Kidney (tissue), 14 donors: ENCODE results near the gene PHF19. TPM values are rescaled to one million over a fixed set of nuclear protein-coding genes. Genes with fewer than 3 reads are reported as not detected.

Experiments
- DNase-seq, 5 donors: peaks; one replicate each; pipeline ENCODE4 v3.0.0-alpha.2; 2013 to 2020
- FAIRE-seq: peaks from 2 replicates; lab custom pipeline; 2012; peaks lifted over from hg19 to GRCh38; lab: Jason Lieb, UNC
- H3K27ac ChIP-seq, 2 donors: one replicate each; pipeline ENCODE4 v1.7.0; 2013; ENCODE audit warnings: low read depth in 2 of 2, low read length in 2 of 2, inconsistent platforms in 1 of 2
- H3K27me3 ChIP-seq: one replicate; pipeline ENCODE4 v1.7.1; 2013; ENCODE audit warnings: low read length, inconsistent platforms; ENCODE audit not compliant: control insufficient read depth, insufficient read depth
- H3K36me3 ChIP-seq, 3 donors: one replicate each; pipeline versions ENCODE4 v1.7.0 to v1.7.1; 2013; ENCODE audit warnings: low read length in 3 of 3, control low read depth in 1 of 3, inconsistent platforms in 1 of 3; ENCODE audit not compliant: insufficient read depth in 3 of 3, control insufficient read depth in 2 of 3
- H3K4me1 ChIP-seq, 3 donors: one replicate each; pipeline versions ENCODE4 v1.7.0 to v1.7.1; 2013; ENCODE audit warnings: low read length in 3 of 3, inconsistent platforms in 1 of 3, low read depth in 1 of 3; ENCODE audit not compliant: control insufficient read depth in 2 of 3, insufficient read depth in 2 of 3
- H3K4me3 ChIP-seq, 3 donors: one replicate each; pipeline versions ENCODE4 v1.7.0 to v1.8.1; 2013; ENCODE audit warnings: low read length in 3 of 3, control low read depth in 1 of 3, inconsistent platforms in 1 of 3
- H3K9ac ChIP-seq, 3 donors: one replicate each; pipeline versions ENCODE4 v1.7.0 to v1.7.1; 2013; ENCODE audit warnings: low read length in 3 of 3, control low read depth in 1 of 3, inconsistent platforms in 1 of 3
- H3K9me3 ChIP-seq, 3 donors: one replicate each; pipeline versions ENCODE4 v1.7.0 to v1.7.1; 2013; ENCODE audit warnings: low read length in 3 of 3, control low read depth in 1 of 3, inconsistent platforms in 1 of 3; ENCODE audit not compliant: control insufficient read depth in 2 of 3, insufficient read depth in 1 of 3
- intact Hi-C: fragments of 100-400 bp; cut with DNase I; formaldehyde crosslinking; loops from one replicate; pipeline ENCODE4 v1.11.1; 2022
- polyA plus RNA-seq: library from polyadenylated mRNA; stranded (reverse); fragments of 350-450 nt; fragmentation: Illumina TruSeq; extraction: RNeasy Lipid Tissue Mini Kit (QIAGEN cat#74804); gene quantifications from one replicate; pipeline ENCODE4 v1.2.3, GENCODE V29; 2014; ENCODE audit warnings: low read depth, low replicate concordance; ENCODE audit not compliant: insufficient read depth
- total RNA-seq: library from RNA; stranded (reverse); fragmentation: NEBNext Ultra II Directional; extraction: Animal tissue kit (Norgen Biotek cat#: 25700); gene quantifications from one replicate; pipeline ENCODE4 v1.2.1, GENCODE V29; 2021
- TF ChIP-seq, protein P1 (sequence below): IDR thresholded peaks from 3 replicates; pipeline ENCODE4 v1.5.1; 2012; ENCODE audit warnings: mild to moderate bottlenecking, moderate library complexity, borderline replicate concordance; ENCODE audit not compliant: insufficient read depth; ENCODE audit errors: extremely low read depth
- donor health status: control.
- donor health status: control.
- donor health status: control.
- donor health status: control.
- donor health status: control.
- donor health status: DM: yes; HTN: yes; CAD: no.
- donor health status: Normal renal cell carcinoma (clear cell type).

The PHF19 gene
- total and polyA plus RNA-seq, 2 donors from 2014 or later, result 6.9 to 17.4 TPM

DNA sequence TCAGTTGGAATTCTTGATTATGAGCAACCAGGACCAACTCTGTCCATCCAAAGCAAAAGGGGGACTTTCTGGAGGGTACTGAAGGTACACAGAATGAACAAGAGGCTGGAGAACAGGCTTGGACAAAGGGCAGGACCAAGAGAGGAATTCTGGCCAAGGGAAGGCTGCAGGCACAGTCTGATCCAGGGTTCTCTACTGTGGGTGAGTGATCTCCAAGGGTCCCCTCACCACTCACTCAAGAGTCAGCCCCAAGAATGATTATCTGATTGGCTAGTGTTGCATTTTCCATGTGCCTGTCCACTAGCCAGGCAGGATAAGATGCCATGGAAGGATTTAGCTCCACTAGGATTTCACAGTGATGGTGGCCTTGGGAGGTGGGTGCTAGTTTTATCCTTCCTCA is 11.6 kb upstream of the PHF19 start:
- no peaks in the 10 kb centered on the region for H3K27me3 ChIP-seq
- TF ChIP-seq, protein P1, sequence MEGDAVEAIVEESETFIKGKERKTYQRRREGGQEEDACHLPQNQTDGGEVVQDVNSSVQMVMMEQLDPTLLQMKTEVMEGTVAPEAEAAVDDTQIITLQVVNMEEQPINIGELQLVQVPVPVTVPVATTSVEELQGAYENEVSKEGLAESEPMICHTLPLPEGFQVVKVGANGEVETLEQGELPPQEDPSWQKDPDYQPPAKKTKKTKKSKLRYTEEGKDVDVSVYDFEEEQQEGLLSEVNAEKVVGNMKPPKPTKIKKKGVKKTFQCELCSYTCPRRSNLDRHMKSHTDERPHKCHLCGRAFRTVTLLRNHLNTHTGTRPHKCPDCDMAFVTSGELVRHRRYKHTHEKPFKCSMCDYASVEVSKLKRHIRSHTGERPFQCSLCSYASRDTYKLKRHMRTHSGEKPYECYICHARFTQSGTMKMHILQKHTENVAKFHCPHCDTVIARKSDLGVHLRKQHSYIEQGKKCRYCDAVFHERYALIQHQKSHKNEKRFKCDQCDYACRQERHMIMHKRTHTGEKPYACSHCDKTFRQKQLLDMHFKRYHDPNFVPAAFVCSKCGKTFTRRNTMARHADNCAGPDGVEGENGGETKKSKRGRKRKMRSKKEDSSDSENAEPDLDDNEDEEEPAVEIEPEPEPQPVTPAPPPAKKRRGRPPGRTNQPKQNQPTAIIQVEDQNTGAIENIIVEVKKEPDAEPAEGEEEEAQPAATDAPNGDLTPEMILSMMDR, result no peak
- H3K9ac ChIP-seq, result no peak overlapping the region
- H3K9me3 ChIP-seq, result no peaks in the 10 kb centered on the region
- intact Hi-C loops, result no loop called here
- FAIRE-seq (no peak), DNase-seq (no peak)
- no peak overlapping the region for H3K4me3 ChIP-seq
- H3K27ac ChIP-seq, result no peak overlapping the region
- H3K36me3 ChIP-seq, result no peaks in the 10 kb centered on the region
- no peaks in the 10 kb centered on the region for H3K4me1 ChIP-seq

GRCh38 chr9:120886490-120886967 is 9.5 kb upstream of the PHF19 start:
- no peak overlapping the region for H3K4me3 ChIP-seq
- H3K9me3 ChIP-seq, result no peaks in the 10 kb centered on the region
- no peaks in the 10 kb centered on the region for H3K27me3 ChIP-seq
- TF ChIP-seq, protein P1, result no peak
- no peak for FAIRE-seq
- intact Hi-C loops, result no loop called here
- H3K4me1 ChIP-seq, result no peaks in the 10 kb centered on the region
- H3K36me3 ChIP-seq, result no peaks in the 10 kb centered on the region
- no peak for DNase-seq
- H3K9ac ChIP-seq, result no peak overlapping the region
- no peak overlapping the region for H3K27ac ChIP-seq

DNA sequence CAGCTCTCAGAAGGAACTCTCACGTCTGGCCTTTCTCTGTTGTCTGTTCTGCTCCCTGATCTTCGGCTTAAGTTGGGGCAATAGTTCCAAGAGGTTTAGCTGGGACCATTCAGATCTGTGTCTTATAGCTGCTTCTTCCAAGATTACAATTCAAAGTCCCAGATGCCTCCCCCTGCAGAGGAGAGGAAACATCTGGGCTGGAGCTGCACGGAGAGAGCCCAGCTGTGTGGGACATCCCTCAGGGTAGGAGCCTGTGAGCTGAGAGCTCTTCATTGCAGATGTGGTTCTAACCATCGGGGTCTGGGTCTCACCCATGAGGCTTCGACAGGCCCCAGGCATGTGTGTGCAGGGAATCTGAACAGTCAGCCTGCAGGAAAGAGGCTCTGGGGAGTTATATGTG is 9.0 kb upstream of the PHF19 start:
- DNase-seq (peak in 3 of 5 donors; percentile 33 to 79 (median 42)), FAIRE-seq (no peak)
- TF ChIP-seq, protein P1, result no peak
- no peaks in the 10 kb centered on the region for H3K27me3 ChIP-seq
- intact Hi-C loops, result no loop called here
- no peaks in the 10 kb centered on the region for H3K4me1 ChIP-seq
- H3K9ac ChIP-seq, result no peak overlapping the region
- no peak overlapping the region for H3K27ac ChIP-seq
- no peaks in the 10 kb centered on the region for H3K36me3 ChIP-seq
- no peak overlapping the region for H3K4me3 ChIP-seq
- no peaks in the 10 kb centered on the region for H3K9me3 ChIP-seq

DNA sequence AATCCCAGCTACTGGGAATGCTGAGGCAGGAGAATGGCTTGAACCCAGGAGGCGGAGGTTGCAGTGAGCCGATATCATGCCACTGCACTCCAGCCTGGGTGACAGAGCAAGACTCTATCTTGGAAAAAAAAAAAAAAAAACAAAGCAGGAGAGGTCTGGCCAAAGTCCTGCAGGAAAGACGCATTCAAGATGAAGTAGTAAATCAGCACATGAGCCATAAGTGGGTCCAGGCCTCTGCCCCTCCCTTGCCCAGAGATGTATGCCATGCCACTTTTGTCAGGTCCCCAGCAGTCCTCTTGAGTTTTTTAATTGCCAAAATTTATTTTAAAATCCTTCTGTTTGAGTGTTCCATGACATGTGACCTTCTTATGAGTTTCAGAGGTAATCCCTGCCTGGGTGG is 8.5 kb upstream of the PHF19 start:
- Histone ChIP-seq H3K4me3 (no peak overlapping the region), H3K4me1 (no peaks in the 10 kb centered on the region), H3K27ac (no peak overlapping the region), H3K36me3 (no peaks in the 10 kb centered on the region), H3K9me3 (no peaks in the 10 kb centered on the region), H3K9ac (no peak overlapping the region), H3K27me3 (no peaks in the 10 kb centered on the region)
- no peak for DNase-seq
- no peak for FAIRE-seq
- TF ChIP-seq, protein P1, result no peak
- intact Hi-C loops, result no loop called here
